SK-N-SH (cell line): ENCODE data around the gene RNASET2. TPM values are rescaled to one million over a fixed set of nuclear protein-coding genes. Genes with fewer than 3 reads are reported as not detected.

Experiments used
- CTCF ChIA-PET: fragments of 300-600, 350-600 bp; formaldehyde crosslinking; extraction: SDS; loops from one replicate; lab custom pipeline; 2021; lab: Yijun Ruan, JAX
- POLR2A ChIA-PET: fragments of 350-600 bp; sonication (Branson Sonifier 250); formaldehyde crosslinking; extraction: SDS; loops from one replicate; lab custom pipeline; 2020; ENCODE audit warnings: antibody characterized with exemption, inconsistent platforms; lab: Yijun Ruan, JAX
- DNase-seq: peaks from one replicate; pipeline ENCODE4 v3.0.0; 2012
- H2AFZ ChIP-seq: fragments of 200-600 bp; sonication (generic); 2 replicates; pipeline ENCODE4 v1.8.1; 2016; ENCODE audit warnings: antibody characterized with exemption, mild to moderate bottlenecking, low read depth
- H3F3A ChIP-seq: fragments of 200-600 bp; sonication (generic); replicated peaks from 2 replicates; pipeline ENCODE3; 2016; ENCODE audit warnings: antibody characterized with exemption, mild to moderate bottlenecking; ENCODE audit not compliant: insufficient read depth
- H3K27ac ChIP-seq, 2 experiments: fragments of 200-500 bp in 1 of 2; fragments of 200-600 bp in 1 of 2; sonication (Bioruptor generic) in 1 of 2; sonication (generic), shearing (Covaris generic) in 1 of 2; 2 replicates each; pipeline versions ENCODE4 v1.5.1 to v1.6.1; 2014 to 2016; ENCODE audit warnings: low read depth in 2 of 2, inconsistent platforms in 1 of 2, low read length in 1 of 2, mild to moderate bottlenecking in 1 of 2, mixed read lengths in 1 of 2
- H3K27me3 ChIP-seq: fragments of 200-600 bp; sonication (generic), shearing (Covaris generic); 2 replicates; pipeline ENCODE4 v1.6.1; 2016; ENCODE audit warnings: mixed run types; ENCODE audit not compliant: insufficient read depth
- H3K36me3 ChIP-seq, 2 experiments: fragments of 200-500 bp in 1 of 2; fragments of 200-600 bp in 1 of 2; sonication (Bioruptor generic) in 1 of 2; sonication (generic) in 1 of 2; replicated peaks in 1 of 2; 2 replicates each; pipeline versions ENCODE3 to v1.5.1; 2014 to 2016; ENCODE audit warnings: low read length in 1 of 2, mild to moderate bottlenecking in 1 of 2; ENCODE audit not compliant: insufficient read depth in 2 of 2, control insufficient read depth in 1 of 2
- H3K4me1 ChIP-seq, 2 experiments: fragments of 200-500 bp in 1 of 2; fragments of 200-600 bp in 1 of 2; sonication (Bioruptor generic) in 1 of 2; sonication (generic), shearing (Covaris generic) in 1 of 2; 2 replicates each; pipeline versions ENCODE4 v1.5.1 to v1.6.1; 2014 to 2016; ENCODE audit warnings: low read depth in 1 of 2, low read length in 1 of 2, mixed run types in 1 of 2; ENCODE audit not compliant: insufficient read depth in 2 of 2, control insufficient read depth in 1 of 2
- H3K4me2 ChIP-seq: fragments of 200-600 bp; sonication (generic), shearing (Covaris generic); 2 replicates; pipeline ENCODE4 v1.6.1; 2017; ENCODE audit warnings: mixed run types
- H3K4me3 ChIP-seq, 2 experiments: fragments of 200-500 bp in 1 of 2; fragments of 200-600 bp in 1 of 2; sonication (Bioruptor generic) in 1 of 2; sonication (generic), shearing (Covaris generic) in 1 of 2; 2 replicates each; pipeline versions ENCODE4 v1.5.1 to v1.8.1; 2014 to 2016; ENCODE audit warnings: low read depth in 2 of 2, inconsistent platforms in 1 of 2, low read length in 1 of 2, mild to moderate bottlenecking in 1 of 2, mixed read lengths in 1 of 2, moderate library complexity in 1 of 2
- H3K79me2 ChIP-seq: fragments of 200-600 bp; sonication (generic); 2 replicates; pipeline ENCODE4 v1.8.1; 2017; ENCODE audit warnings: mild to moderate bottlenecking; ENCODE audit not compliant: insufficient read depth
- H3K9ac ChIP-seq: fragments of 200-600 bp; sonication (generic); 2 replicates; pipeline ENCODE4 v1.6.1; 2017; ENCODE audit warnings: mixed run types
- H3K9me2 ChIP-seq: fragments of 200-600 bp; sonication (generic); 2 replicates; pipeline ENCODE4 v1.6.1; 2017; ENCODE audit warnings: mixed run types
- H3K9me3 ChIP-seq: fragments of 200-600 bp; sonication (generic); 2 replicates; pipeline ENCODE4 v1.6.1; 2017; ENCODE audit warnings: mixed run types, mild to moderate bottlenecking, moderate library complexity
- H4K20me1 ChIP-seq: fragments of 200-600 bp; sonication (generic); 2 replicates; pipeline ENCODE4 v1.6.1; 2017; ENCODE audit warnings: mild to moderate bottlenecking, mixed run types; ENCODE audit not compliant: insufficient read depth
- EP300 ChIP-seq, 2 experiments: IDR thresholded peaks; 2 replicates each; pipeline versions ENCODE4 v1.4.0 to v1.6.1; 2012; ENCODE audit warnings: borderline replicate concordance in 1 of 2, low read depth in 1 of 2, low read length in 1 of 2
- EZH2phosphoT487 ChIP-seq: fragments of 200-600 bp; sonication (generic); IDR thresholded peaks from 2 replicates; pipeline ENCODE4 v1.6.1; 2017; ENCODE audit warnings: low read depth, mixed run types, mild to moderate bottlenecking, antibody characterized with exemption, moderate library complexity, borderline replicate concordance
- FOXJ3 ChIP-seq: sonication (generic); formaldehyde crosslinking; IDR thresholded peaks from 2 replicates; pipeline ENCODE4 v1.5.1; 2020; ENCODE audit warnings: mild to moderate bottlenecking, missing genetic modification reagents
- FOXM1 ChIP-seq: IDR thresholded peaks from 2 replicates; pipeline ENCODE4 v1.4.0; 2012; ENCODE audit warnings: low read depth, mild to moderate bottlenecking
- MEF2A ChIP-seq: IDR thresholded peaks from 2 replicates; pipeline ENCODE4 v1.4.0; 2012; ENCODE audit warnings: low read depth, borderline replicate concordance
- POLR2AphosphoS5 ChIP-seq: IDR thresholded peaks from 2 replicates; pipeline ENCODE4 v1.6.1; 2012; ENCODE audit warnings: low read depth, low read length
- RAD21 ChIP-seq: IDR thresholded peaks from 2 replicates; pipeline ENCODE4 v1.6.1; 2012; ENCODE audit warnings: mild to moderate bottlenecking, low read length
- RXRA ChIP-seq: IDR thresholded peaks from 2 replicates; pipeline ENCODE4 v1.4.0; 2012; ENCODE audit warnings: low read depth, mild to moderate bottlenecking, borderline replicate concordance
- TAF1 ChIP-seq: IDR thresholded peaks from 2 replicates; pipeline ENCODE4 v1.6.1; 2012; ENCODE audit warnings: low read depth, mild to moderate bottlenecking, low read length, moderate library complexity, borderline replicate concordance
- TCF12 ChIP-seq: IDR thresholded peaks from 2 replicates; pipeline ENCODE4 v1.4.0; 2012
- WGBS: methylation state at CpG from one replicate; pipeline ENCODE4 v1.1.6; 2017; ENCODE audit warnings: low lambda C conversion rate; 5-methylcytosine and 5-hydroxymethylcytosine counted together
- polyA plus RNA-seq, 3 experiments: library from polyadenylated mRNA; depleted of rRNA; stranded (reverse); fragments of >200 nt; gene quantifications; 2 replicates each; pipeline ENCODE4 v1.2.3, GENCODE V29; 2012
- TF ChIP-seq, protein P1 (sequence below): fragments of 150-350 bp; IDR thresholded peaks from 2 replicates; pipeline ENCODE4 v1.6.1; 2016; ENCODE audit warnings: mild to moderate bottlenecking, low read depth, low read length
- TF ChIP-seq, protein P2 (sequence below): IDR thresholded peaks from 2 replicates; pipeline ENCODE4 v1.4.0; 2012; ENCODE audit warnings: low read depth, borderline replicate concordance
- TF ChIP-seq, protein P3 (sequence below): IDR thresholded peaks from 2 replicates; pipeline ENCODE4 v1.4.0; 2012; ENCODE audit warnings: low read depth, borderline replicate concordance
- TF ChIP-seq, protein P4 (sequence below): IDR thresholded peaks from 2 replicates; pipeline ENCODE4 v1.4.0; 2012; ENCODE audit warnings: low read depth
- TF ChIP-seq, protein P5 (sequence below): IDR thresholded peaks from 2 replicates; pipeline ENCODE4; 2012
- TF ChIP-seq, protein P6 (sequence below): fragments of 200-600 bp; sonication (generic); IDR thresholded peaks from 2 replicates; pipeline ENCODE4 v1.6.1; 2017; ENCODE audit warnings: antibody characterized with exemption, mild to moderate bottlenecking, moderate library complexity

Gene RNASET2
- polyA plus RNA-seq, 1 of the 3 experiments (the other 2 are of a cell fraction) = 59.2 TPM

DNA sequence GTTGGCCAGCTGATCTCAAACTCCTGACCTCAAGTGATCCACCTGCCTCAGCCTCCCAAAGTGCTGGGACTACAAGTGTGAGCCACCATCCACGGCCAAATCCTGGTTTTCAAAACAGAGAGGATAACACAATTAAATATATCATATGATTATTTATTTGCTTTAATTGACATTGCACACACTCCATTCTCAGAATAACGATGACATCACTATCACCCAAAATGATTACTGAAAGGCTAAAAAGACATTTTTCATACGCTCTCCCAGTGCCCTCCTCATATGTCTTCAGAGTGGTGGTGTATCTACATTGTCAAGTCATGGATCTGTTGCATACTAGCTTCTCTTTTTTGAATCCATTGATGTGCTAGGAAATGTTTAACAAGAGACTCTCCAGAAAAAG, 24.4 kb upstream of the RNASET2 start:
- DNase-seq = no peak
- peaks cover 3% of the 10 kb centered on the region for H3F3A ChIP-seq
- no peaks in the 10 kb centered on the region for H4K20me1 ChIP-seq
- ChIA-PET POLR2A (no interaction called here), CTCF (interaction anchor here (1.0 to 2.9 kb wide), 3 partner anchors 9 to 29 kb away, joined by 3 to 14 read pairs (median 3); no protein-coding TSS in a partner anchor)
- peaks cover 0 to 9% of the 10 kb centered on the region in 2 experiments; a peak in 1 of 4 replicates for H3K4me1 ChIP-seq
- no peak overlapping the region for H3K4me2 ChIP-seq
- H3K79me2 ChIP-seq = peaks cover 27% of the 10 kb centered on the region; the same call in 1 of the 2 replicates
- H3K27me3 ChIP-seq = no peaks in the 10 kb centered on the region
- H3K9me2 ChIP-seq = no peaks in the 10 kb centered on the region
- H3K27ac ChIP-seq = no peak overlapping the region
- TF ChIP-seq, protein P1, sequence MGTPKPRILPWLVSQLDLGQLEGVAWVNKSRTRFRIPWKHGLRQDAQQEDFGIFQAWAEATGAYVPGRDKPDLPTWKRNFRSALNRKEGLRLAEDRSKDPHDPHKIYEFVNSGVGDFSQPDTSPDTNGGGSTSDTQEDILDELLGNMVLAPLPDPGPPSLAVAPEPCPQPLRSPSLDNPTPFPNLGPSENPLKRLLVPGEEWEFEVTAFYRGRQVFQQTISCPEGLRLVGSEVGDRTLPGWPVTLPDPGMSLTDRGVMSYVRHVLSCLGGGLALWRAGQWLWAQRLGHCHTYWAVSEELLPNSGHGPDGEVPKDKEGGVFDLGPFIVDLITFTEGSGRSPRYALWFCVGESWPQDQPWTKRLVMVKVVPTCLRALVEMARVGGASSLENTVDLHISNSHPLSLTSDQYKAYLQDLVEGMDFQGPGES = no peak
- no peak for TF ChIP-seq FOXM1
- TF ChIP-seq RXRA = no peak
- TF ChIP-seq RAD21 = no peak
- no peak for TF ChIP-seq EP300 (IDR thresholded peaks at IDR 0.05; ENCODE audit: borderline replicate concordance in 1 of 2, low read depth in 1 of 2, low read length in 1 of 2)
- TF ChIP-seq, protein P2, sequence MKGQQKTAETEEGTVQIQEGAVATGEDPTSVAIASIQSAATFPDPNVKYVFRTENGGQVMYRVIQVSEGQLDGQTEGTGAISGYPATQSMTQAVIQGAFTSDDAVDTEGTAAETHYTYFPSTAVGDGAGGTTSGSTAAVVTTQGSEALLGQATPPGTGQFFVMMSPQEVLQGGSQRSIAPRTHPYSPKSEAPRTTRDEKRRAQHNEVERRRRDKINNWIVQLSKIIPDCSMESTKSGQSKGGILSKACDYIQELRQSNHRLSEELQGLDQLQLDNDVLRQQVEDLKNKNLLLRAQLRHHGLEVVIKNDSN = no peak
- TF ChIP-seq, protein P3, sequence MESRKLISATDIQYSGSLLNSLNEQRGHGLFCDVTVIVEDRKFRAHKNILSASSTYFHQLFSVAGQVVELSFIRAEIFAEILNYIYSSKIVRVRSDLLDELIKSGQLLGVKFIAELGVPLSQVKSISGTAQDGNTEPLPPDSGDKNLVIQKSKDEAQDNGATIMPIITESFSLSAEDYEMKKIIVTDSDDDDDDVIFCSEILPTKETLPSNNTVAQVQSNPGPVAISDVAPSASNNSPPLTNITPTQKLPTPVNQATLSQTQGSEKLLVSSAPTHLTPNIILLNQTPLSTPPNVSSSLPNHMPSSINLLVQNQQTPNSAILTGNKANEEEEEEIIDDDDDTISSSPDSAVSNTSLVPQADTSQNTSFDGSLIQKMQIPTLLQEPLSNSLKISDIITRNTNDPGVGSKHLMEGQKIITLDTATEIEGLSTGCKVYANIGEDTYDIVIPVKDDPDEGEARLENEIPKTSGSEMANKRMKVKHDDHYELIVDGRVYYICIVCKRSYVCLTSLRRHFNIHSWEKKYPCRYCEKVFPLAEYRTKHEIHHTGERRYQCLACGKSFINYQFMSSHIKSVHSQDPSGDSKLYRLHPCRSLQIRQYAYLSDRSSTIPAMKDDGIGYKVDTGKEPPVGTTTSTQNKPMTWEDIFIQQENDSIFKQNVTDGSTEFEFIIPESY = no peak
- no peak for TF ChIP-seq TCF12
- TF ChIP-seq, protein P4, sequence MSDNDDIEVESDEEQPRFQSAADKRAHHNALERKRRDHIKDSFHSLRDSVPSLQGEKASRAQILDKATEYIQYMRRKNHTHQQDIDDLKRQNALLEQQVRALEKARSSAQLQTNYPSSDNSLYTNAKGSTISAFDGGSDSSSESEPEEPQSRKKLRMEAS = no peak
- no peak for TF ChIP-seq MEF2A
- TF ChIP-seq, protein P5, sequence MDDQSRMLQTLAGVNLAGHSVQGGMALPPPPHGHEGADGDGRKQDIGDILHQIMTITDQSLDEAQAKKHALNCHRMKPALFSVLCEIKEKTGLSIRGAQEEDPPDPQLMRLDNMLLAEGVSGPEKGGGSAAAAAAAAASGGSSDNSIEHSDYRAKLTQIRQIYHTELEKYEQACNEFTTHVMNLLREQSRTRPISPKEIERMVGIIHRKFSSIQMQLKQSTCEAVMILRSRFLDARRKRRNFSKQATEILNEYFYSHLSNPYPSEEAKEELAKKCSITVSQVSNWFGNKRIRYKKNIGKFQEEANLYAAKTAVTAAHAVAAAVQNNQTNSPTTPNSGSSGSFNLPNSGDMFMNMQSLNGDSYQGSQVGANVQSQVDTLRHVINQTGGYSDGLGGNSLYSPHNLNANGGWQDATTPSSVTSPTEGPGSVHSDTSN = no peak
- no peak for TF ChIP-seq POLR2AphosphoS5
- TF ChIP-seq TAF1 = no peak
- TF ChIP-seq EZH2phosphoT487 = no peak
- TF ChIP-seq, protein P6, sequence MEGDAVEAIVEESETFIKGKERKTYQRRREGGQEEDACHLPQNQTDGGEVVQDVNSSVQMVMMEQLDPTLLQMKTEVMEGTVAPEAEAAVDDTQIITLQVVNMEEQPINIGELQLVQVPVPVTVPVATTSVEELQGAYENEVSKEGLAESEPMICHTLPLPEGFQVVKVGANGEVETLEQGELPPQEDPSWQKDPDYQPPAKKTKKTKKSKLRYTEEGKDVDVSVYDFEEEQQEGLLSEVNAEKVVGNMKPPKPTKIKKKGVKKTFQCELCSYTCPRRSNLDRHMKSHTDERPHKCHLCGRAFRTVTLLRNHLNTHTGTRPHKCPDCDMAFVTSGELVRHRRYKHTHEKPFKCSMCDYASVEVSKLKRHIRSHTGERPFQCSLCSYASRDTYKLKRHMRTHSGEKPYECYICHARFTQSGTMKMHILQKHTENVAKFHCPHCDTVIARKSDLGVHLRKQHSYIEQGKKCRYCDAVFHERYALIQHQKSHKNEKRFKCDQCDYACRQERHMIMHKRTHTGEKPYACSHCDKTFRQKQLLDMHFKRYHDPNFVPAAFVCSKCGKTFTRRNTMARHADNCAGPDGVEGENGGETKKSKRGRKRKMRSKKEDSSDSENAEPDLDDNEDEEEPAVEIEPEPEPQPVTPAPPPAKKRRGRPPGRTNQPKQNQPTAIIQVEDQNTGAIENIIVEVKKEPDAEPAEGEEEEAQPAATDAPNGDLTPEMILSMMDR = no peak
- TF ChIP-seq FOXJ3 (CRISPR knock-in tag) = no peak
- no peak overlapping the region for H3K9ac ChIP-seq
- 98% methylated on average over 3 of the region's 3 CpGs for WGBS
- H3K9me3 ChIP-seq = no peaks in the 10 kb centered on the region
- H3K4me3 ChIP-seq = no peak overlapping the region
- no peak overlapping the region for H2AFZ ChIP-seq
- peaks cover 0 to 12% of the 10 kb centered on the region in 2 experiments for H3K36me3 ChIP-seq
